Thoracic aorta (tissue), 2 donors: Measurements from ENCODE around the gene RPP21. TPM values are rescaled to one million over a fixed set of nuclear protein-coding genes. Genes with fewer than 3 reads are reported as not detected.
A peak's percentile ranks its signal among the peaks of the same experiment; 100 is the strongest.

Source experiments
- ATAC-seq: fragments of 150-250 bp; one replicate; pipeline ENCODE4 v1.8.0; 2017; ENCODE audit warnings: low read depth; ENCODE audit not compliant: insufficient number of reproducible peaks, low FRiP score
- DNase-seq: peaks from one replicate; pipeline ENCODE4 v3.0.0-alpha.2; 2020; ENCODE audit warnings: low spot score
- H3K27ac ChIP-seq, 2 donors: fragments of 200-600 bp; sonication (generic); 1 replicate in 1 of 2; 2 replicates in 1 of 2; pipeline ENCODE4 v1.5.1; 2016; ENCODE audit warnings: mild to moderate bottlenecking in 2 of 2, moderate library complexity in 2 of 2
- H3K27me3 ChIP-seq: fragments of 200-600 bp; sonication (generic); replicated peaks from 2 replicates; pipeline ENCODE4 v1.6.0; 2016; ENCODE audit warnings: mild to moderate bottlenecking; ENCODE audit not compliant: insufficient read depth
- H3K36me3 ChIP-seq: fragments of 200-600 bp; sonication (generic); one replicate; pipeline ENCODE4 v1.5.1; 2016
- H3K4me1 ChIP-seq, 2 donors: fragments of 200-600 bp; sonication (generic); 1 replicate in 1 of 2; 2 replicates in 1 of 2; pipeline versions ENCODE4 v1.5.1 to v1.6.0; 2016; ENCODE audit warnings: low read depth in 2 of 2, mild to moderate bottlenecking in 1 of 2; ENCODE audit not compliant: control insufficient read depth in 1 of 2
- H3K4me3 ChIP-seq: fragments of 200-600 bp; sonication (generic); 2 replicates; pipeline ENCODE4 v1.5.1; 2016; ENCODE audit warnings: mild to moderate bottlenecking
- H3K9me3 ChIP-seq: fragments of 200-600 bp; sonication (generic); 2 replicates; pipeline ENCODE4 v1.5.1; 2016
- total RNA-seq, 2 donors: library from RNA; depleted of rRNA; stranded (reverse); fragments of >200 nt; gene quantifications; one replicate each; pipeline versions ENCODE4 v1.1.0 to v1.2.3, GENCODE V29; 2016
- TF ChIP-seq, protein P1 (sequence below): fragments of 200-600 bp; sonication (generic); IDR thresholded peaks from one replicate; pipeline ENCODE4 v1.5.1; 2019; ENCODE audit warnings: antibody characterized with exemption

The RPP21 gene
- total RNA-seq, 2 donors from 2014 or later = 20.8 to 49.7 TPM

DNA sequence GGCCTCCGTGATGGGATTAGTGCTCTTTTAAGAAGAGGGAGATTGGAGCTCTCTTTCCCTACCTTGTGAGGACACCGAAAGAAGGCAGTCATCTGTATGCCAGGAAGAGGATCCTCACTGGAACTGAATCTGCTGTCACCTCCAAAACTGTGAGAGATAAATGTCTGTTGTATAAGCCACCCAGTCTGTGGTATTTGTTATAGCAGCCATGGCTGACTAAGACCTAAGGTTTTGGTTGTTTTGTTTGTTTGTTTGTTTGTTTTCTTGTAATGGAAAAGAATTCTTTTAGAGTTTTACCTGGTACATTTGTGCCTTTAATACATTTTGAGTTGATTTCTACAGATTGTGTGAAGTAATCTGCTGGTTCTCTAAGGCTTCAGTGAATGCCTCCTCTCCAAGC, 7.6 kb downstream of the RPP21 start:
- H3K27ac ChIP-seq = no peak overlapping the region
- no peak for ATAC-seq
- TF ChIP-seq, protein P1, sequence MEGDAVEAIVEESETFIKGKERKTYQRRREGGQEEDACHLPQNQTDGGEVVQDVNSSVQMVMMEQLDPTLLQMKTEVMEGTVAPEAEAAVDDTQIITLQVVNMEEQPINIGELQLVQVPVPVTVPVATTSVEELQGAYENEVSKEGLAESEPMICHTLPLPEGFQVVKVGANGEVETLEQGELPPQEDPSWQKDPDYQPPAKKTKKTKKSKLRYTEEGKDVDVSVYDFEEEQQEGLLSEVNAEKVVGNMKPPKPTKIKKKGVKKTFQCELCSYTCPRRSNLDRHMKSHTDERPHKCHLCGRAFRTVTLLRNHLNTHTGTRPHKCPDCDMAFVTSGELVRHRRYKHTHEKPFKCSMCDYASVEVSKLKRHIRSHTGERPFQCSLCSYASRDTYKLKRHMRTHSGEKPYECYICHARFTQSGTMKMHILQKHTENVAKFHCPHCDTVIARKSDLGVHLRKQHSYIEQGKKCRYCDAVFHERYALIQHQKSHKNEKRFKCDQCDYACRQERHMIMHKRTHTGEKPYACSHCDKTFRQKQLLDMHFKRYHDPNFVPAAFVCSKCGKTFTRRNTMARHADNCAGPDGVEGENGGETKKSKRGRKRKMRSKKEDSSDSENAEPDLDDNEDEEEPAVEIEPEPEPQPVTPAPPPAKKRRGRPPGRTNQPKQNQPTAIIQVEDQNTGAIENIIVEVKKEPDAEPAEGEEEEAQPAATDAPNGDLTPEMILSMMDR = no peak
- no peak for DNase-seq
- H3K27me3 ChIP-seq = no peaks in the 10 kb centered on the region
- H3K4me1 ChIP-seq = peaks cover 0 to 2% of the 10 kb centered on the region in 2 donors
- H3K9me3 ChIP-seq = no peaks in the 10 kb centered on the region
- H3K36me3 ChIP-seq = no peaks in the 10 kb centered on the region
- no peak overlapping the region for H3K4me3 ChIP-seq

DNA sequence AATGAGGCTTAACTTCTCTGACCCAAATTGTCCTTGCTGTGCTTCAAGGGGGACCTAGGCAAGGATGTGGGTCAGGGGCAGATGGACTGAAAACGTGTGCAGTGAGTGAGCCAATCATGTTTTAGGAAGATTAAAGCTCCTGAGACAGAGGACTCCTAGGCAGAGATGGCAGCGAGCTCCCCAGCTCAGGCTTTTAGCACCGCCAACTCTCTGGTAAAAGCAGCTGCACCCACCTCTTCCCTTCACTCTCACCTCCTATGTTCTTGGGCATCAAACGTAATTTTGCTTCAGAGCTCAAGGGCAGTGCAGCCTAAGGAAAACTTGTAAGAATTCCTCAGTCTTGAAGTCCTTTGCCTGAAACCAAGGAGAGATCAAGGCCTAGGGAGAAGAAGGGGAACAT, 10.3 kb downstream of the RPP21 start:
- no peak overlapping the region for H3K27ac ChIP-seq
- H3K4me3 ChIP-seq = no peak overlapping the region
- ATAC-seq (no peak), DNase-seq (no peak)
- peaks cover 8% of the 10 kb centered on the region for H3K27me3 ChIP-seq
- no peaks in the 10 kb centered on the region for H3K36me3 ChIP-seq
- peaks cover 3 to 8% of the 10 kb centered on the region in 2 donors for H3K4me1 ChIP-seq
- no peaks in the 10 kb centered on the region for H3K9me3 ChIP-seq
- TF ChIP-seq, protein P1 = no peak

DNA sequence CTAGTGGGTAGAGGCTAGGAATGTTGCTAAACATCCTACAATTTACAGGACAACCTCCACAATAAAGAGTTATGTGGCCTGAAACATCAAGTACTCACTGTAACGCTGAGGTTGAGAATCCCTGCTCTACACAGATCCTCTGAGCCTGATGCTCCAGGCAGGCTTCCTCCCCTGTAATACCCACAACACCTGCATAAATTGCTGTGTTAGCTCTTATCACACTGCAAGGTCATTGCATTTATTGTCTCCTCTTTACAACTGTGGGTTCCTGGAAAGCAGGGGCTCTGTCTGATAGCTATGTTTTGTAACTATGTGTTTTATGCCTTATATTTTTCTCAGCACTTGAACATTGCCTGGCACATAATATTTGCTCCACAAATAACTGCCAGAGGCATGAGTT, 11.6 kb downstream of the RPP21 start:
- TF ChIP-seq, protein P1 = no peak
- Histone ChIP-seq H3K36me3 (no peaks in the 10 kb centered on the region), H3K4me3 (no peak overlapping the region), H3K4me1 (peaks cover 3 to 8% of the 10 kb centered on the region in 2 donors), H3K27me3 (peaks cover 12% of the 10 kb centered on the region), H3K27ac (no peak overlapping the region), H3K9me3 (no peaks in the 10 kb centered on the region)
- ATAC-seq (no peak), DNase-seq (no peak)

DNA sequence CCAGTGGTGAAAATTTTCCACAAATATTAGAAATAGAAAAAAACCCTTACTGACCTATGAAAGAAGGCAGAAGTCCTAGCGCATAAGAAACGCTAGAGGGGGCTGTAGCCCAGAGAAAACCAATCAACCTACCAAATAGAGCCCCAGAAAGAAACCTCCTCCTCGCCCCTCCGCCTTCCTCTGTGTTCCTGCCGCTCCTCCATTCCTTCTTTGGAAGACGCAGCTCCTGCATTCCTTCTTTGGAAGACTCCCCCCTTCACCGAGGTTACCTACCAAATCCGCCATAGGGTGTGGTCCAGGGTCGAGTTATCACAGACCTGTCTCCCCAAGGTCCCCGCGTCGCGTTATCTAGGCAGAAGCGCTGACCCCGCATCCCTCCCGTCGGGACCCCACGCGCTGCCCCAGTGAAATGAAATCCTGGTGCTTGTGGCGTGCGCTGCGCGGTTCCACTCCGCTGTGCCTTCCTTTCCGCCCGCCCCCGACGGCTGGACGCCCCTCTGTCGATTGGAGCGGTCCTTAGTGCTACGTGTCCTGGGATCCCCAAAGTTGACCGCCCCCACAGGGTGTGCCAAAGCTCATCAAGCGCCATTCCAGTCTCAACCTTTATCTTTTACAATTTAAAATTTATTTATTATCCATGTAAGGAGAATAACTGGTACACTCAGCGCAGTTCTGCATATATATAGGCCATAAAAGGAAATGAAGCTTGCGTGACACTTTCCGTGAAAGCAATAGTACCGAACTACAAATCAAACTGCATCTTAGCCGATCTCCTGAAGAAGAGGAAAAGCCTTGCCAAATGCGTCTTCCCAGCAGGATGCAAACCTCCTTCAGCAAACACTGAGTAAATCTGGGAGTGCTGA, 13.0 kb downstream of the RPP21 start:
- ATAC-seq (no peak), DNase-seq (no peak)
- H3K27me3 ChIP-seq = peaks cover 13% of the 10 kb centered on the region
- TF ChIP-seq, protein P1 = peak; percentile 36
- H3K4me3 ChIP-seq = peak overlapping the region; percentile 58
- H3K27ac ChIP-seq = no peak overlapping the region
- H3K36me3 ChIP-seq = no peaks in the 10 kb centered on the region
- peaks cover 3% of the 10 kb centered on the region for H3K9me3 ChIP-seq
- H3K4me1 ChIP-seq = peaks cover 3 to 8% of the 10 kb centered on the region in 2 donors

DNA sequence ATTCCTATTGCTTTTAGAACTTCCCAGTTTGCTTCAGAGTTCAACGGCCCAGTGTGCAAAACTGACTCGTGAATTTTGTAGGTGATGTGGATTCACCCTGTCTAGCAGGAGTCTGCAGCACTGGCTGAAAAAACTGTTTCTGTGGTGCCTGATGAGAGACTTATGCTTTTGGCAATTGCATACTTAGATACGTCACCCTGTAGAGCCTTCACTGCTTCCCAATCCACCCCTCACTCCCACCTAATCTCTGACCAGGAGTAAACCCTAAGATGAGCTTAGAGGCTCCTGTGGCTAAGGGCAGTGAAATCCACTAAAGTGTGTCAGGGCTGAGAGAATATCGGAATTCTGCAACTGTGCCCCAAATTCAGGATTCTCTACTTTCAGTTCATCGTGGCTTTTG, 14.3 kb downstream of the RPP21 start:
- no peak for DNase-seq
- Histone ChIP-seq H3K36me3 (no peaks in the 10 kb centered on the region), H3K4me3 (no peak overlapping the region), H3K9me3 (peaks cover 3% of the 10 kb centered on the region), H3K4me1 (peaks cover 3 to 8% of the 10 kb centered on the region in 2 donors), H3K27ac (no peak overlapping the region), H3K27me3 (peaks cover 13% of the 10 kb centered on the region)
- TF ChIP-seq, protein P1 = no peak
- no peak for ATAC-seq
